GM12878 (cell line): ENCODE measurements around the gene HIVEP3.

Source experiments
- EP300 ChIP-seq, 2 experiments: fragments of 150-350 bp in 1 of 2; IDR thresholded peaks; 2 replicates each; pipeline ENCODE4 v1.6.1; 2011 to 2012; ENCODE audit warnings: low read depth in 2 of 2, low read length in 2 of 2, borderline replicate concordance in 1 of 2, improper control_type of control experiment in 1 of 2, inconsistent platforms in 1 of 2; ENCODE audit not compliant: control insufficient read depth in 1 of 2
- POLR2A ChIP-seq: IDR thresholded peaks from 2 replicates; pipeline ENCODE4 v1.6.1; 2011; ENCODE audit warnings: low read depth, mild to moderate bottlenecking, low read length
- ZNF274 ChIP-seq: IDR thresholded peaks from one replicate; pipeline ENCODE4 v1.8.0; 2011; ENCODE audit not compliant: insufficient read length, insufficient read depth
- TF ChIP-seq, protein P1 (sequence below), 3 experiments: IDR thresholded peaks in 2 of 3; conservative IDR thresholded peaks in 1 of 3; 2 replicates each; pipeline ENCODE4 v1.5.1; 2011; ENCODE audit warnings: low read depth in 3 of 3, low read length in 3 of 3, mild to moderate bottlenecking in 3 of 3, control low read depth in 2 of 3, moderate library complexity in 2 of 3, inconsistent platforms in 1 of 3, mixed read lengths in 1 of 3; ENCODE audit not compliant: control insufficient read depth in 2 of 3, insufficient read depth in 1 of 3; ENCODE audit errors: extremely low read depth in 1 of 3
- TF ChIP-seq, protein P2 (sequence below): IDR thresholded peaks from 2 replicates; pipeline ENCODE4 v1.6.1; 2012; ENCODE audit warnings: mild to moderate bottlenecking, low read depth, low read length

DNA sequence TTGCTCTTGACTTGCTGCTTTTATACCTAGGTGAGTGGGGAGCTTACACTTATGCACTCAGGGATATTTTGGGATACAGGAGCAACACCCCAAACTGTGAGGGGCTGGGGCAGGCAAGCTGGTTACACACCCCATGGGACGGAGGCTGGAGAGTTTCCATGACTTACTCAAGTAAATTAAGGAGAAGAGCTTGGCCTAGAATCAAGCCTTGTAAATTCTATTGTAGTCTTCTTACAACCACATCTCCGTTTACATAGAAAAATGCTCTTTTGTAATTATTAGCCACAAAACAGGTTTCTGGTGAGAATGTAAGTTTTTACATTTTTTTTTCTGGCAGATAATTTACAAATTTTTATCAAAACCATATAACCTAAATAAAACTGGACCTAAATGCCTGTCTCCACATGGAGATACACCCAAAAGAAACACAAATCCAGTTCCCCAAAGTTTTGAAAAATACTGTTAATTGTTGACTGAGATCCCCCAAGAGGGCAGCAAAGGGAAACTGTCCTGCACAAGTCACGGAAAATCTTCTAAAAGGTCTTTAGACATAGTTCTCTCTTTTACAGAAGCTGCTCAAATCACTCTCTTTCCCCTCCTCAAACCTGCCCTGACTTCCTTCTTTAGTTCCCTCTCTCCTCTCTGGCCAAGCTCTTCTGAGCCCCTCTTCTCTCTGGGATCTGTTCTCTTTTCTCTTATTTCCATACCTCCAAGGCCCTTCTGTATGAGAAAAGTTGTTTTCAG, 134.0 kb downstream of the HIVEP3 start:
- TF ChIP-seq POLR2A: no peak
- TF ChIP-seq, protein P1, sequence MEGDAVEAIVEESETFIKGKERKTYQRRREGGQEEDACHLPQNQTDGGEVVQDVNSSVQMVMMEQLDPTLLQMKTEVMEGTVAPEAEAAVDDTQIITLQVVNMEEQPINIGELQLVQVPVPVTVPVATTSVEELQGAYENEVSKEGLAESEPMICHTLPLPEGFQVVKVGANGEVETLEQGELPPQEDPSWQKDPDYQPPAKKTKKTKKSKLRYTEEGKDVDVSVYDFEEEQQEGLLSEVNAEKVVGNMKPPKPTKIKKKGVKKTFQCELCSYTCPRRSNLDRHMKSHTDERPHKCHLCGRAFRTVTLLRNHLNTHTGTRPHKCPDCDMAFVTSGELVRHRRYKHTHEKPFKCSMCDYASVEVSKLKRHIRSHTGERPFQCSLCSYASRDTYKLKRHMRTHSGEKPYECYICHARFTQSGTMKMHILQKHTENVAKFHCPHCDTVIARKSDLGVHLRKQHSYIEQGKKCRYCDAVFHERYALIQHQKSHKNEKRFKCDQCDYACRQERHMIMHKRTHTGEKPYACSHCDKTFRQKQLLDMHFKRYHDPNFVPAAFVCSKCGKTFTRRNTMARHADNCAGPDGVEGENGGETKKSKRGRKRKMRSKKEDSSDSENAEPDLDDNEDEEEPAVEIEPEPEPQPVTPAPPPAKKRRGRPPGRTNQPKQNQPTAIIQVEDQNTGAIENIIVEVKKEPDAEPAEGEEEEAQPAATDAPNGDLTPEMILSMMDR (IDR thresholded peaks at IDR 0.05 in 2 of 3, conservative IDR thresholded peaks at IDR 0.05 in 1 of 3; ENCODE audit: control insufficient read depth in 2 of 3, extremely low read depth in 1 of 3, insufficient read depth in 1 of 3, low read depth in 3 of 3, low read length in 3 of 3): no peak
- TF ChIP-seq, protein P2, sequence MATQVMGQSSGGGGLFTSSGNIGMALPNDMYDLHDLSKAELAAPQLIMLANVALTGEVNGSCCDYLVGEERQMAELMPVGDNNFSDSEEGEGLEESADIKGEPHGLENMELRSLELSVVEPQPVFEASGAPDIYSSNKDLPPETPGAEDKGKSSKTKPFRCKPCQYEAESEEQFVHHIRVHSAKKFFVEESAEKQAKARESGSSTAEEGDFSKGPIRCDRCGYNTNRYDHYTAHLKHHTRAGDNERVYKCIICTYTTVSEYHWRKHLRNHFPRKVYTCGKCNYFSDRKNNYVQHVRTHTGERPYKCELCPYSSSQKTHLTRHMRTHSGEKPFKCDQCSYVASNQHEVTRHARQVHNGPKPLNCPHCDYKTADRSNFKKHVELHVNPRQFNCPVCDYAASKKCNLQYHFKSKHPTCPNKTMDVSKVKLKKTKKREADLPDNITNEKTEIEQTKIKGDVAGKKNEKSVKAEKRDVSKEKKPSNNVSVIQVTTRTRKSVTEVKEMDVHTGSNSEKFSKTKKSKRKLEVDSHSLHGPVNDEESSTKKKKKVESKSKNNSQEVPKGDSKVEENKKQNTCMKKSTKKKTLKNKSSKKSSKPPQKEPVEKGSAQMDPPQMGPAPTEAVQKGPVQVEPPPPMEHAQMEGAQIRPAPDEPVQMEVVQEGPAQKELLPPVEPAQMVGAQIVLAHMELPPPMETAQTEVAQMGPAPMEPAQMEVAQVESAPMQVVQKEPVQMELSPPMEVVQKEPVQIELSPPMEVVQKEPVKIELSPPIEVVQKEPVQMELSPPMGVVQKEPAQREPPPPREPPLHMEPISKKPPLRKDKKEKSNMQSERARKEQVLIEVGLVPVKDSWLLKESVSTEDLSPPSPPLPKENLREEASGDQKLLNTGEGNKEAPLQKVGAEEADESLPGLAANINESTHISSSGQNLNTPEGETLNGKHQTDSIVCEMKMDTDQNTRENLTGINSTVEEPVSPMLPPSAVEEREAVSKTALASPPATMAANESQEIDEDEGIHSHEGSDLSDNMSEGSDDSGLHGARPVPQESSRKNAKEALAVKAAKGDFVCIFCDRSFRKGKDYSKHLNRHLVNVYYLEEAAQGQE: no peak
- no peak for TF ChIP-seq EP300 (IDR thresholded peaks at IDR 0.05; ENCODE audit: borderline replicate concordance in 1 of 2, control insufficient read depth in 1 of 2, low read depth in 2 of 2, low read length in 2 of 2)
- no peak for TF ChIP-seq ZNF274
